ENCODE data around the gene POLA1.

DNA sequence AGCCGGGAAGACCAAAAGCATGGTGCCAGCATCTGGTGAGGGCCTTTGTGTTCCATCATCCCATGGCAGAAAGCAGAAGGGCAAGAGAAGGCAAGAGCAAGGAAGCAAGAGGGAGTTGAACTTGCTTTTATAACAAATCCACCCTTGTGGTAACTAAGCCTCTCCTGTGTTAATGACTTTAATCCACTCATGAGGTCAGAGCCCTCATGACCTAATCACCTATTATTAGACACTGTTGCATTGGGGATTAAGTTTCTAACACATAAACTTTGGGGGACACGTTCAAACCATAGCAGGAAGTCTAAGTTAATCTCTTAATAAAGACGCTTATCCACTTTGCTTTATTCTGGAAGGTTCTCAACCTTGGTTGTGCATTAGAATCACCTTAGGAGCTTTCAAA lies 34.1 kb upstream of the POLA1 start:
- TF ChIP-seq ZNF274 (IDR thresholded peaks at IDR 0.05; ENCODE audit: low read depth, low read length), result no peak
- no peak for TF ChIP-seq YY1 (IDR thresholded peaks at IDR 0.05; ENCODE audit: insufficient read depth, insufficient read length)

Measured in NT2/D1 (cell line).